WI38 (cell line): ENCODE measurements around the gene ANKRD66.

Experiments used
- H3K4me3 ChIP-seq: 2 replicates; pipeline ENCODE4 v1.5.1; 2011; ENCODE audit warnings: low read depth, mild to moderate bottlenecking, control low read depth, low read length
- TF ChIP-seq, protein P1 (sequence below): IDR thresholded peaks from 2 replicates; pipeline ENCODE4 v1.5.1; 2012; ENCODE audit warnings: low read depth, mild to moderate bottlenecking, control low read depth, low read length

The ANKRD66 gene

DNA sequence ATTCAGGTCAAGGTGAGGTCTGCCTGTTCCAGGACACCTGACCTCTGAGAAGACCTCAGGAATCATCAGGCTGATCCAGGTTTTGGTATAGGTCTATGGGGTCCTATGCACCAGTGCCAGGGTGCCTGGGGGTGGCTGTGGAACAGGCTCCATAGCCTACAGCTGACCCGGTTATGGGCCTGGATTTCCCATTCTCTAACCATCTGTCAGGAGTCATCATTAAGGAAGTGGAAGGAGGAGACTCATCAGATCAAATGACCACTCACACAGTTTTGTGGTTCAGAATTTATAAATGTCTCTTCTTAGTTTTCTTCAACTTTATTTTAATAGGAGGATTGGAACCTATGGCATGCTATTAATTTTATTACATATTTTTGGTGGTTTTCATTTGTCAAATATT lies 26.3 kb upstream of the ANKRD66 start:
- TF ChIP-seq, protein P1, sequence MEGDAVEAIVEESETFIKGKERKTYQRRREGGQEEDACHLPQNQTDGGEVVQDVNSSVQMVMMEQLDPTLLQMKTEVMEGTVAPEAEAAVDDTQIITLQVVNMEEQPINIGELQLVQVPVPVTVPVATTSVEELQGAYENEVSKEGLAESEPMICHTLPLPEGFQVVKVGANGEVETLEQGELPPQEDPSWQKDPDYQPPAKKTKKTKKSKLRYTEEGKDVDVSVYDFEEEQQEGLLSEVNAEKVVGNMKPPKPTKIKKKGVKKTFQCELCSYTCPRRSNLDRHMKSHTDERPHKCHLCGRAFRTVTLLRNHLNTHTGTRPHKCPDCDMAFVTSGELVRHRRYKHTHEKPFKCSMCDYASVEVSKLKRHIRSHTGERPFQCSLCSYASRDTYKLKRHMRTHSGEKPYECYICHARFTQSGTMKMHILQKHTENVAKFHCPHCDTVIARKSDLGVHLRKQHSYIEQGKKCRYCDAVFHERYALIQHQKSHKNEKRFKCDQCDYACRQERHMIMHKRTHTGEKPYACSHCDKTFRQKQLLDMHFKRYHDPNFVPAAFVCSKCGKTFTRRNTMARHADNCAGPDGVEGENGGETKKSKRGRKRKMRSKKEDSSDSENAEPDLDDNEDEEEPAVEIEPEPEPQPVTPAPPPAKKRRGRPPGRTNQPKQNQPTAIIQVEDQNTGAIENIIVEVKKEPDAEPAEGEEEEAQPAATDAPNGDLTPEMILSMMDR, result no peak
- no peak overlapping the region for H3K4me3 ChIP-seq

- TF ChIP-seq, protein P1, result no peak
- no peak overlapping the region for H3K4me3 ChIP-seq
These were observed 16.9 kb upstream of the ANKRD66 start for GRCh38 chr6:46729787-46730326.

DNA sequence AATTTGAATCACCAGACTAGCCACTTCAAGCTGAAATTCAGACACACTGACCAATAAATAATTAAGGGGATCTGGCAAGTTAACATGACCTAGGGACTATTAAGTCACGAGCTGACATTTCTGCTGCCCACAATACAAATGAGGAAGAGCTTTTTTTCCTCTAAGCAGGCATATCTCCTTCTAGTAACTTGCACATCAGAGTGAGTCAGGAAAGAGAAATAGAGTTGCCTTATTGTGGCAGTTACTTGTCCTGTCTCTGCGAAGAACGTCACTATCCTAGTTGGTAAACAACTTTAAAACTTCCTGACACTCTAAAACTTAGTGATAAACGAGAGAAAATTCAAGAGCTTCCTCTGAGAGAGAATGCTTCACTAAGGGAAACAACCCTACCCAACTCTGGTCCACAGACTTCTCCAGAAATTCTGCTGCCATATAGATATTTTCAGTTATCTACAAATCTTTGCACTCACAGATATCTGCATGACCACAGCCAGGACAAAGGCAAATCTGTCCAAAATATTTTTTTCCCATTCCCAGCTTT lies 15.7 kb upstream of the ANKRD66 start:
- H3K4me3 ChIP-seq, result no peak overlapping the region
- TF ChIP-seq, protein P1, result no peak

- TF ChIP-seq, protein P1, result no peak
- H3K4me3 ChIP-seq, result no peak overlapping the region
These were observed 13.4 kb upstream of the ANKRD66 start for GRCh38 chr6:46733341-46733801.

DNA sequence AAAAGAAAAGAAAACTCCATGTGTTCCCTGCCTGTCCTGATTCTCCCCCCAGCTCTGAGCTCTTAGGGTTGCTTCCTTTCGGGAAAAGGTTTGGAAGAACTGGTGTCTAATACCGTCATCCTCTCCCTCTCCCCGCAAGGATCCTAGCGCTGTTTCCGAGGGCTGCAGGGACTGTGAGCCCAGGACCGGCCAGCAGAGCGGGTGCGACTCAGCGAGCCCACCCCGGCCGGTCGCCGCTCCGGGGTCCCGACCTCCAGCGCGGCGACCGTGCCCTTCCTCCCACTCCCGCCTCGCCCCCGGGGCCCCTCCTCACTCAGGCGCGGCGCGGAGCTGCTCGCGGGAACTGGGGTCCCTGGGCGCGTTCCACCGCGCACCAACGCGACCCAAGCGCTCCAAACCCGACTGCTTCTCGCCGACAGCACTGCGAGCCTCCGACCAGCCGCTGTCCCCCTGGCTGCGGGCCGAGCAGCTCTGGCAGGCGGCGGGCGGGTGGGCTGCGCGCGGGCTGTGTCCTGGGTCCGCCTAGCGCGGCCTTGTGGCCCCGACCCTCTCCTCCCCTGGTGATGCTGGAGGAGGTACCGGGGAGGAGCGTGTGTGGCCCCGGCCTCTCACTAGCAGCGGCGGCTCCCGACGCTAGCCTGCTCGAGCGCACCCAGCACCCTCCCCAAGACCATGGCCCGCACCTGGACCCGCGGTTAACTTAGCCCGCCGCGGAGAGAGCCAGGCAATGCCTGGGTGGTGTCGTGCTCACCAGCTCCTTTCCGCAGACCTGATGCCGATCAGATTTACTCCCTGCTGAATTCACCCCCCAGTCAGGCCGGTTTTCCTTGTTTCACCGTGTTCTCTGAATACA lies 11.6 kb upstream of the ANKRD66 start, which contains the start of gene PLA2G7:
Gene PLA2G7 (minus strand): TSS at position 509 of the 853 bp plus-strand sequence. CDS start 12,484 bp downstream, outside the sequence.
- no peak within 1 kb of the TSS for H3K4me3 ChIP-seq
- TF ChIP-seq, protein P1, result no peak

GRCh38 chr6:46735720-46736031 lies 11.1 kb upstream of the ANKRD66 start:
- TF ChIP-seq, protein P1, result no peak
- no peak overlapping the region for H3K4me3 ChIP-seq

DNA sequence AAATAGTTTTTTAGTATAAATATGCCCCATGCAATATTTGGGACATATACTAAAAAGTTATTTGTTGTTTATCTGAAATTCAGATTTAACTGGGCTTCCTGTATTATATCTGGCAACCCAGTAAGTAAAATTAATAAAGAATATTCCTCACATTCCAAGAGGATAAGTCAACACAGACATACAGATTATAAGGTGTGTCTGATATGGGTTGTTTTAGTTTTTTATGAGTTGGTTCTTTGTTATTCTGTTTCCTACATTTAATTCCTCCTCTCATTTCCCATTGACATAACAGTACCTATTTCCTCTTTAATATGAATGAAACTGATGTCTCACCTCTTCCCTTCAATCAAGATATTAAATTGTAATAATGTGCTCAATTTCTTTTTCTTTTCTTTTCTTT lies 9.8 kb upstream of the ANKRD66 start:
- TF ChIP-seq, protein P1, result no peak
- H3K4me3 ChIP-seq, result no peak overlapping the region
